Activated gamma-delta T cell (primary cell): Measurements from ENCODE around the gene MTA2.
A peak's percentile ranks its signal among the peaks of the same experiment; 100 is the strongest.
"Not testable (repeated sequence)": the region's sequence is repeated elsewhere in the genome, so short reads cannot be mapped to it uniquely, and the experiment has no call there.

Source experiments
- DNase-seq: peaks from one replicate; lab custom pipeline; 2025; lab: John Stamatoyannopoulos, UW

Gene MTA2

DNA sequence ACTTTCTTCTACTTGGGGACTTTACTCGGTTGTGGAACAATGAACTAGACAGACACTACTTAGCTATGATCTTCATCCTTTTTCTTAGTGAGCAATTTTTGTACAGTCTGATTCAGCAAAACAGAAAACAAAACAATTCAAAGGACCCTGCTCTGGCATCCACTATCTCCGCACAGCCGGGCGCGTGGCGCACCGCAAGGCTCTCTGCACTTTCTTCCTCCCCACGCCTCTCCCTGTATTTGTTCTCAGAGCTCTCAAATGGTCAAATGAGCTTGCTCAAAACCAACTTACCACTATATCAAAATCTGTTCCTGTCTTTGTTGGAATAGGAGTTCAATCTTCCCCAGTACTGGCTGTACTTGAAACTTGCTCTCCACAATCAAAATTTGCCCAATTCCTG lies 35.4 kb downstream of the MTA2 start:
- no peak for DNase-seq

DNA sequence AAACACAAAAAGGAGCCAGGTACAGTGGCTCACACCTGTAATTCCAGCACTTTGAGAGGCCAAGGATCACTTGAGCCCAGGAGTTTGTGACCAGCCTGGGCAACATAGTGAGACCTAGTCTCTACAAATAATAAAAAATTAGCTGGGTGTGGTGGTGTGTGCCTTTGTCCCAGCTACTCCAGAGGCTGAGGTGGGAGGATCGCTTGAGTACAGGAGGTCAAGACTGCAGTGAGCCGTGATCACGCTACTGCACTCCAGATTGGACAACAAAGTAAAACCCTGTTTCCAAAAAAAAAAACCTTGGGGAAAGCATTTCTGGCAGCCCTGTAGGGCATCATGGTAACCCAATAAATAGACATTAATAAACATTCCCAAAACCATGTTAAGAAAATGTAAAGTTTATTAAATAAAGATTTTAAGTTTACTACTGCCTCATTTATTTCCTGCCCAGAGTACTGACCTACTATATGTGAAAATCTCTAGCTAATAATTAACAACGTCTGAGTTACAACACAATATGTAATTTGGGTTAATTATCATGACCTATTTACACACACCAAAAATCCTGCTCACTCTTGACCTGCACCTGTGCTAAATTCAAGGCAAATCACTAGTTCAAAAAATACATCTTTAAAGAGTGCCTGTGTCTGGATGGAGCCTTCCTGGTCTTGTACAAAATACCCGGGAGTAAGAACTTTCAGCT lies 36.4 kb downstream of the MTA2 start:
- DNase-seq: no peak

DNA sequence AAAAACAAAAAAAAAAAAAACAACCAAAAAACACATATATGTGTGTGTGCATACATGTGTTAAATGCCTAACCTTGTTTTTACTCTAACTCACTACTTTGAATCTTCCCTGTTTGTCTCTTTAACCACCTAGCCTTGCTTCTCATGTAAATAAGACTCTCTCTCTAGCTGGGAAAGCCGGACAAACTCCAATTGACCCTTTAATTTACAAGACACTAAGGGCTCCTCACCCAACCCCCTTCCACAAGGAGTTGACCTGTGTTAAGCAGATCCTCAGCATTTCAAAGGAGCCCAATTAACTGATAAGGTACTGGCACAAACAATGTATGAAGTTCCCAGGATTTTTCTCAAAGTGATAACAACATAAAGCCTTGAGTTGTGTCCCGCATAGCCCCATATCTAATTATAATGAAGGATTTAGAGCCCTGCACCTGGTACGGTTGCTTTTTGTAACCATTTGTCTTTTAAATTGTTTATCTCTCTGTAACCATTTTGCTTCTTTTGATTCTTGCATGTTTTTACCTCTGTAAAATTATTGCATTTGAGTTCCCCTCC lies 39.9 kb downstream of the MTA2 start:
- DNase-seq: not testable (repeated sequence)

DNA sequence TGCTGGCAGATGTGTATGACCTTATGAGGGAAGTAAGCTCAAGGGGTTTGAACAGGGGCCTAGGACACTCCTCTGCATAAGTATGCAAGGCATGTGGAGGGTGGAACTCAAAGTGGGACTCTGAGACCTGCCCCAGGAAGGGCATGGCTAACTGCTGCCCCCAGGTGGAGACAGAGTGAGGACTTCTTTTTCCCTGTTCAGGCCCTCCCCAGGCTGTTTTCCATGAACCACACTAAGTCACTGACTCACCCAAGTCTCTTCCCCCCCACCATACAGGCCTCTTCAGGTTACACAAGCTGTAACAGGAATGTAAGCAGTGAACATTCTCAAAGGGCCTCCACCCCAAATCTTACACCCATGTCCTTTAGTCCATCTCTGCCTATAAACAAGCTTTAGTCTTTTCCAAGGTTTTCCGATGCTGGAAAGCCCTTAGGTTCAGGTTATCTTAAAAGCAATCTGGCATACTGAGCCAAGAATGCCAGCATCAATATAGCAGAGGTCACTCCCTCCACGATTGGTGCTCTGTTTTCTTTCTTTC lies 41.0 kb downstream of the MTA2 start:
- DNase-seq: no peak

DNA sequence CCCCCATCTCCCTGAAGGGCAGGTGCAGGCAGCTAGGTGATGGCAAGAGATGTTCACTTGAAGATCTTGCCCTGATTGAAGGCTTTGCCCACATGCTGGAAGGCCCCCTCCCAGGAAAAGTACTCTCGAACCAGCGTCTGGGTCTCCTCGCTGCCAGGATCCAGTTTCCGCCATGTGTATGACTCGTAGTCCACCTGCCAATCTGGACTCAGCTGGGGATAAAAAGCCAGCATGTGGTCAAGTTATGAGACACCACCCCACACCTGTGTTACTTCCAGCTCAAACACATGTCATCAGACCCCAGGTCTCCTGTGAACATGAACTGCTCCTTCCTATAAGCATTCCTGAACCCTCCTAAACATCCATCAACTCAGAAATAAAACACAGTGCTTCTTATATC lies 42.0 kb downstream of the MTA2 start:
- not testable (repeated sequence) for DNase-seq

DNA sequence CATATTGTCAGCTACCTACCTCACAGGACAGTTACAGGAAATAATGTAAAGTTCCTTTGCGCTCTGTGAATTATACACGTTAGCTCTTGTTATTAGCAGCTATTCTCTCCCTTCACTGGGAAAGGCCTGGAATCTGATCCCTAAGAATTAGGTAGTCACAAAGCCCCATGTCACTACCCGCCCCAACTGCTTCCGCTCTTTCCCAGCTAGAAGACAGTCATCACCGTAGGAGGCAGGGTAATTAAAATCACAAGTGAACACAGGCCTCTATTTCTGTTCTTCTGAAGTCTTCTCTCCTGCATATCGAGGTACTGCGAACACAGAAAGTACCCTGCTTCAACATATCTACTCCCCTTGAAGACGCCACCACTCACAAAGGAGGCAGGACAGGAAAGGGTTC lies 42.5 kb downstream of the MTA2 start:
- no peak for DNase-seq

DNA sequence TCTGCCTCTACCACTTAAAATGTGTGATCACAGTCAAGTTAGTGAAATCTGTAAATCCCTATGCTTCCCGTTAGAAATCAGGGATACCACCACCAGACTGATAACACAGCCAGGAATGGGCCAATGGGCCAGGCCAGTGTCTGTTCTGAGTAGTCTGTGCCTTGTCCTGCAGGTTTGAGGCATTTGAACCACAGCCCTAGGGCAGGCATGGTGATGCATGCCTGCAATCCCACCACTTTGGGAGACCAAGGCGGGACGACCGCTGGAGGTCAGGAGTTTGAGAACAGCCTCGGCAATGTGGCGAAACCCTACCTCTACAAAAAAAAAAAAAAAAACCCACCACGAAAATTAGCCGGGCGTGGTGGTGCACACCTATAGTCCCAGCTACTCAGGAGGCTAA lies 43.0 kb downstream of the MTA2 start:
- no peak for DNase-seq

DNA sequence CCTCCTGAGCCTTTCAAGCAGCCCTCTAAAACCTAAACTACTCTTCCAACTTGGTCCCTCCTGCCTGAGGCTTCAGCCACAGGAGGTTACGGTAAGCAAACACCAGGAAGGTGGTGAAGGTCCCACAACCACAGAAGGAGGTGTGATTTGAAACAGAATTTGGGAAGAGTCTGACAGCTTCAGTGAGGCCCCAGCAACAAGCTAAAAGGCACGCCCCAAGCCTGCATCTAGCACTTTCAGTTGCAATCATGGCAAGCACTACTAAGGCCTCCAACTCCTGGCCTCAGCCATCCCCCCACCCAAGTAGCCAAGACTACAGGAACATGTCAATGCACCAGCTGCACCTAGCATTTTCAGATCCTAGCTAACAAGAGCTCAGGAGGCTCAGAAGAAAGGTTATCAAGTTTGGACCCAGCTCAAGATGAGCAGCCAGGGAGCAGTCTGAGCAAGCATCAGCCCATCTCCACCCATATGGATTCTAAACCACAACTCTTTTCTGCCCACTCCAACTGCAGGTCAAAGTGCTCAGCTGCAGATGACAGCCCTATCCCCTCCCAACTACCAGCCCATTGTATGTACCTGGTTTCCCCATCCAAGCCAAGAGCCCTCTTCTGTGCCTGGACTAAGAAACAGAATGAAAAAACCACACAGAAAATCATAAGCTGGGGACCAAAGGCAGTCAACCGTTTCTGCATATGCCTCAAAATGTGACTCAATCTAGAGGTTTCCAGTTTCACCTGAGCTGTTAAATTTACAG lies 44.6 kb downstream of the MTA2 start:
- no peak for DNase-seq

DNA sequence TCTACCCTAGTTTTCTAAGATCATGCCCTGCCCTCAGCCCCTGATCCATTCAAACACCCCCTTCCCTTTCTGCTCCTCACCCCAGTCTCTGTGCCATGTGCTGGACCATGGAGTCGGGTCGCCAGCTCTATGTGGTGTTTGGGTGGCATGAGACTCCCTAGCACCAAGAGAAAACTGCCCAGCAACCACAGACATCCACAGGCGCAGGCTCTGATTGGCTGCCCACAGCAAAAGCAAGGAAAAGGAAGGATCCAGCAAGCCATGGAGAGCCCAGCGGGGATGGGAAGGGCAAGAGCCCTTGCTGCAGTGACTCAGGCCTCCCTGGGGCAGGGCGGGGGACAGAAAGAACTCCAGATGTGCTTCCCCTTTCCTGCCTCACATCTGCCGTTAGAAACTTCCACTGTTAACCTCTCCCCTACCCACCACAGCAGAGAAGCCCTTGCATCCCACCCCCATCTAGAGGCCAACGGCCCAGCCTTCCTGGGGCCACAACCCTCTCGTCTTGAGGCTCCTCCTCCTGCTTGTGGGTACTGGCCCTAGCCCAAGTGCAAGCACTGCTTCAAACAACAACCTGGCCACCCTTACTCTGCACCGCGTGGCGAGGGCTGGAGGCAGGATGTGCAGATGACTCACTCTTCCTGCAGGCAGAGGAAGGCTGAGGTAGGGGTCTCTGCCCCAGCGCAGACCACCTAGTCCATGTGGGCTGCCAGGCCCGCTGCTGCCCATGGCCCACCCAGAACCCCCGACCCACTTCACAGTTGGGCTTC lies 45.4 kb downstream of the MTA2 start:
- DNase-seq: peak; percentile 67

DNA sequence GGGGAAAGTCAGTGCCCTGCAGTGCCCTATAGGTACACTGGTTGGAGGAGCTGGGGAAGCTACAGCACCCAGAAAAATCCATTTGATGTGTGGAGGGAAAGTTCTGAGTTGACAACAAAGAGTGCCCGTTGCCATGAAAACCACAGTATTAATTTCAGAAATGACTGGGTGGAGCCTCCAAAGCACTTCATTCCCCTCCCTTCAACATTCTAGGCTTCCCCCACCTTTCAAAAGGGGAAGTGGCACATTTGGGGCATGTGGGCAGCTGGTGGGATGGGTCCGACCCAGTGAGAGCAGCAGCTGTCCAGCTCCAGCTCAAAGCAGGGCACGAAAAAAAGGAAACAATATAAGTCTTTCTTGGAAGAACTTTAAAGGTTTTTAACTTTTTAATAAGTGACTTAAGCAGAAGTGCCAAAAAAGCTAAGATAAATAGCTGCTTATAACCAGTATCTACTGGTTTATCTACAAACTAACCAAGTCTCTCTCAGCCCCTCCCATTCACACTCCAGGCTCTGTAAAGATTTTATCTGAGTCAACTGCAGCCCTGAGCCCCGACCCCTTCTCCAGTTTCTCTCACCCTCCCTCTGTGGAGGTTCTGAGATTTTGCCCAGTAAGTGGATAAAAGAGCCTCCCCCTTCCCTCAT lies 46.1 kb downstream of the MTA2 start:
- DNase-seq: no peak

DNA sequence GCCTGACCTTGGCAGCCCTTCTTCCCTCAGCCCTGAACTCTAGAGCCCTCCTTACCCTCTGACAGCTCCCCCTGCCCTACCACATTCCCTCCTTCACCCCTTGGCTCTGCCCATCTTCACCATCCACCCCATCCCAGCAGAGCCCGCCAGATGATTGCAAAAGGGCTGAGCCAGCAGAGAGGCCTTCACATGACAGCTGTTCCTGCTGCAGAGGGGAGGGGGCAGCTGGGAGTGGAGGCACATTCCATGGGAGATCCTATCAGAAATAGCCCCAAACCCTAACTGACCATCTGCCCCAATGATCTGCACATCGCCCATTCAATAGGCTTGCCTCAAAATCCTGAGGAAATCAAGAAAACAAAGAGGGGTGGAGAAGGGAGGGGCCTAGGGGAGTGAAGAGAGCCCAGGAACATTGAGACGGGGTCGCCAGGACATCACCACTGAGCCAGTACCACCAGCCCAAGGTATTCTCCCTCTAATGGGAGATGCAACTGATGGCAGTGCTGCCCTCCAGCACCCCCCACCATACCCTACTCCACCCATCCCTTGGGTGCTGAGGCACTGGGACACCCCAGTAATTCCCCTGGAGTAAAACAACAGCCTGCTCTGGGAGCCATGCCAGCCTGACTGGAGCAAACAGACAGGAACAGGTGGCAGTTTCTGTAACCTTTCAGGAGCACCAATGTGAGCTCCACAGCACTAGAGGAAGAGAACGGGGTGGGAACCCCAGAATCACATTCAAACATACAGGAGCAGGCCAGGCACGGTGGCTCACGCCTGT lies 47.1 kb downstream of the MTA2 start:
- no peak for DNase-seq

DNA sequence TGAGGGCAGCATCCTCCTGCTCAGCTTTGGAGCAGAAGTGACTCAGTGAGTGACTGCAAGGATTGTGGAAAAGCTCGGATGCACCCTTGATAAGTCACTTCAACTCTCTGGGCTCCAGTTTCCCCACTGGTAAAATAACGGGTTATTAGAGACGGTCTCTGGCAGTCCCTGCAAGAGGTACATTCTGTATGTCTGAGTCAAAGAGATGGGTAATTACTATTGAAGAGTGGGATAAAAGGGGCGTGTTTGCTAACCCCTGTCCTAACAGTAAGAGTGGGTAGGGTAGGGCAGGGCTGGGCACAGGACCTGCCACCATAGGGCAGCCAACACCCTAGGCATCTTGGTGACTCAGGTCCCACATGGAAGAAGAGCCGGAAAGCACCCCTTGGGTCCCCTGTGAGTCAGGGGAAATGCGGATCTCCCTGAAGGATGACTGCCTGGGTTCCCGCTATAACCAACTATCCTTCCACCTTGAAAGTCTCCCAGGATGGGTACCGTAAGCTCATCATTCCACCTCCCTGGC lies 47.8 kb downstream of the MTA2 start:
- DNase-seq: no peak

DNA sequence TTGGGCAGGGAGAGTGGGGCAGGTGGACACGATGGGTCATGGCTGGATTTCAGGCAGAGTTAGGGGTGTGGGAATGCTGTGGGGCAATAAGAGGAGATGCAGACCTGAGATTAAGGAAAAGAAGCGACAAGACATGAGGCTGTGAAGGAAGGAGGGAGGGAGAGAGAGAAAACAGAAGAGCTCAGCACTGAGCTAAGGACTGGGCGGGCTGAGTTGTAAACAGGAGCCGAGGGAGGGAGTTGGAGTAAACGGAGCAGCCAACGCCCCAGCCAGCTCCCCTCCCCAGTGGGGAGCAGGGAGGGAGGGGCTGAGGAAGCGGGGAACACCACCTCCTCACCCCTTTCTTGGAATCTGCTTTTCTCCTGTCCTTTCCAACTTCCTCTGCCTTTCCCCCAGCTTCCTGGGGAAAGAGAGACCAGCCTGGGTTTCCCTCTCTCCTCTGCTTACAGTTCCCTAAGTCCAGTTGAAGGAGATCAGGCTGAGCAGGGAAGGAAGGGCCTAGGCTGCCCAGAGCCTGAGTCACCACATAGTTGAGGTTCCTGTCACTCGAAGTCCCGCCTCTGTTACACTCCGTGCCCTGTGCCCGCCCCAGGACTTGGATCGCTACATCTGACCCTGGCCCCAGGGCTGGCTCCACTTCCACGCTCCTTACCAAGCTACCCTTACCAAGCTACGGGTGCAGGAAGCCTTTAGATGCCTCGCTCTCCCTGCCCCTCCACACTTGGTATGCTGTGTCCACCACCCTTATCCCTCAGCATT lies 48.4 kb downstream of the MTA2 start:
- DNase-seq: no peak

DNA sequence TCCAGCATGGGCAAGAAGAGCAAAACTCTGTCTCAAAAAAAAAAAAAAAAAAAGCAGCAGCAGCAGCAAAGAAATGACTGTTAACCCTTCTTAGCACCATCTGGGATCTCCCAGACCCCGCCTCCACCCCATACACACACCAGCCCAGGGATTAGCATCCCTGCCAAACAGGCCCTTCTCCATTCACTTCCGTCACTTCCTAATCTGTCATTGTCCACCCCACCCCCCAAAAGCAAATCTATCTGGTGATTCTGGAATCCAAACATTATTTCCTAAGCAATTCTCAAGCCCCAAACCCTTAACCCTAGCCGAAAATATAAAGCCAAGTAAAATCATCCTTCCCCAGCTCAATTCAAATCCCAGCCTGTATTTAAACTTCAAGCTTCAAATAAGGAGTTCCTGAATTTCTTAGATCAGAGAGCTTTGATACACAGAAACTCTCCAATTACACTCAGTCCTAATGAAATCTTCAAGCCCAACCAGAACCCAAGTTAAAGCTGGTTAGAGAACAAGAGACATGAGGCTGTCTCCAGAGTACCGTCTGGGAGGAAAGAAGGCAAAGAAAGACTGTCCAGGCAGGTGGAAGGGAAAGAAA lies 49.1 kb downstream of the MTA2 start:
- DNase-seq: no peak

DNA sequence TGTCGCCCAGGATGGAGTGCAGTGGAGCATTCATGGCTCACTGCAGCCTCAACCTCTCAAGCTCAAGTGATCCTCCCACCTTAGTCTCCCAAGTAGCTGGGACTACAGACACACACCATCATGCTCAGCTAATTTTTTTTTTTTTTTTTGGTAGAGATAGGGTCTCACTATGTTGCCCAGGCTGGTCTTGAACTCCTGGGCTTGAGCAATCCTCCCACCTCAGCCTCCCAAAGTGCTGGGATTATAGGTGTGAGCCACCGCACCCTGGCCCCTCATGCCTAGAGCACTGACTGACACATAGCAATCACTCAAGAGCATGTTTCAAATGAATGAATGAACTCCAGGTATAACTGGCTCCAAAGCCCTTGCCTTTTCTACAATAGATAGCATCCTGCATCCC lies 51.2 kb downstream of the MTA2 start:
- DNase-seq: not testable (repeated sequence)

DNA sequence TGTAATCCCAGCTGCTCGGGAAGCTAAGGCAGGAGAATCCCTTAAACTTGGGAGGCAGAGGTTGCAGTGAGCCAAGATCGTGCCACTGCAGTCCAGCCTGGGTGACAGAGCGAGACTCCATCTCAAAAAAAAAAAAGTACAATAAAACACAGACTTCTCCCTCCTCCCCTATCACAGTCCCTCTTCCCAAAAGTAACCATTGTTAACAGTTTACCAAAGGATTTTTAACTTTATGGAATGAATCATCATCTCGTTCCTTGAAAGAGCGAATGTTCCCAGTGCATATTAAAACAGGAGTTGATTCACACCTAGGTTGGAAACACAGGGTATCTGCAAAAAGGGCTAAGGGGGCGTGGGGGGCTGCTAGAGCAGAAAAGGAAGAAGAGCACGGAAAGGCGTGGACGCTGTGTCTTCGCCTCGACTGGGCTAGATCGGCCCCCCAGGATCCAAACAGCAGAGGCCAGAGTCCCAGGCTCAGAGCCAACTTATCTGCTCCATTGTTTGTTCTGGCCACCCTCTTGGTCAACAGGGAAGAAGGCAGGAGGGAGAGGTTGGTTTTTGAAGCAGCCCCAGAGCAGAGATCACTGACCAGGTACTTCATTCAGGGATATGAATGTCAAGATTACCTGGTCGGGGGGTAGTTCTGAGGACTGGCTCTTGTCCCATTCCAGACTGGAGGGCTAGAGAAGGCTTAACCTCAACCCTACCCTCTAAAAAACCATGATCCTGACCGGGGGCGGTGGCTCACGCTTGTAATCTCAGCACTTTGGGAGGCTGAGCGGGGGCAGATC lies 52.9 kb downstream of the MTA2 start:
- DNase-seq: no peak

DNA sequence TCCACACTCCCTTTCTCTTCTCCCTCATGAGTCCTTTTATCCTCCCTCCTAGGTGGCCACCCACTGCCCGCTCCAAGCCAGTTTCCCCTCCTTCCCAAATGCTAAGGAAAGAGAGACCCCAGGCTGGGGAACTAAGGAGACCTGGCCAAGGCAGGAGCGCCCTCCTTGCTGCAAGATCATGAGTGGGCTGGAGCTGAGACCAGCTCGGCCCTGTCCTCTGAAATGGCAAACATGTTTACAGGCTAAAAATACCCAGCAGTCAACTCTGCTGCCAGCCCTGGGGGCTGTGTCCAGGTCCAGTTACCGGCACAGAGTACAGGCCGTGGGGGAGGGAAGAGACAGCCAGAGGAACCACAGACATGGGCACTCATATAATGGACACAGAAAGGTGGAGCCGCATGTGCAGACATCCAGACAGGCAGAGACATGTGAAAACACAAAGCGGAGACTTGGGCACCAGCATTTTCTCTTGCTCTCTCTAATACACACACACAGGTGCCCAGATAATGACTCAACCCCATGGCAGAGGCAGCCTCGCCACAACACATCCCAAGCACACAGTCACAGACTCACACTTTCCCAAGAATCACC lies 53.9 kb downstream of the MTA2 start:
- no peak for DNase-seq

DNA sequence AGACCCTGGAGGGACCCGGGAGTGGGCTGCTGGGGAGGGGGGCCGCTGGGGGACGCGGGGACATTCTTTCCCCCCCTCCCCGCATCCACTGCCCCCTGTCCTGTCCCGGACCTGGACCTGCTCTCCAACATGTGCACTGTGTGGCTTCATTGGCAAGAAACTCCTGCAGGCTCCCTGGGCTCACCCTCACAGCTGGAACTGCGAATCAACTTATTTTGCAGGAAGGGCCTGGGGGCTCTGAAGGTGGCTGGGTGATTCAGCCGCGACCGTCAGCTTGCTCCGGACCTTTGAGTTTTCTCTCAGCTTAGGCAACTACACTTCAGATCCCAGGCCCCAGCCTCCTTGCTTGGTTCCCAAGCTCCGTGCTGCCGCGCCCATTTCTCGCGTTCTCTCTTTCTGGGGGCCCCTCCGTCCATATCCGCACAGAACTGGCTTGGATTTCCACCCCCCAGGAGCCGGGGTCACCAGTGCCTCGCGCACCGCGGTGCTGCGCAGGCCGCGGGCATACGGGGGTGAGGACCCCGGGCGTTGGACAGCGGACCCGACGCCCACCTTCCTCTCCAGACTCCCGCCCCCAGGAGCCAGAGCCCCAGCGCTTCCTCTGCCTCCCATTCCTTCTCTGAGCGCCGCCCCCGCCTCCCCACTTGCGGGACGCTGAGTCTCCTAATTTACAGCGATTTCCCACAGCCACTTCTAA lies 54.6 kb downstream of the MTA2 start:
- no peak for DNase-seq
